Upper lobe of left lung (tissue), 4 donors: Measurements from ENCODE around the gene GRIK4.

ENCODE experiments used
- EP300 ChIP-seq, 4 donors: sonication (generic); formaldehyde crosslinking; IDR thresholded peaks; one replicate each; pipeline ENCODE4 v1.5.1; 2017; ENCODE audit warnings: antibody characterized with exemption in 4 of 4, control low read depth in 2 of 4
- POLR2A ChIP-seq, 4 donors: fragments of 450-650 bp; IDR thresholded peaks; one replicate each; pipeline ENCODE4 v1.5.1; 2016 to 2017; ENCODE audit warnings: antibody characterized with exemption in 4 of 4, mild to moderate bottlenecking in 2 of 4
- TF ChIP-seq, protein P1 (sequence below), 6 experiments: fragments of 450-650 bp in 4 of 6; fragments of 200-600 bp in 2 of 6; sonication (generic) in 2 of 6; IDR thresholded peaks; one replicate each; pipeline ENCODE4 v1.5.1; 2016 to 2019; ENCODE audit warnings: antibody characterized with exemption in 6 of 6

DNA sequence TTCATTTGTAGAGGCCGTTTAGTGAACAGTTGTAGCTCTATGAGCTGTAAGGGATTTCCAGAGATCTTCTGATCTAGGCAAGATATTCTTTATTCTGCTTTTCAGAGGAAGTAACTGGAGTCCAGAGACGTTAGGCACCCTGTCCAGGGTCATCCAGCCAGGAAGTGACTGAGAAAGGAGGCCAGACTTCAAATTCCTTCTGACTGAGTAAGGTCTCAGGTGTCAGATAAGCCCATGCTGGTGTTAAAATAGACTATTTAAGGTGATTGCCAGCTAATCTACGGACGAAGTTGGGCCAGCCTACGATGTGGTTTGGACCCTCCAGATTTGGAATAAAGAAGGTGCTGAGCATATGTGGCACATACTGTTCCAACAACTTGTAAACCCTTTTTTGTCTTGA is 54.6 kb downstream of the GRIK4 start:
- TF ChIP-seq EP300 (IDR thresholded peaks at IDR 0.05): no peak
- TF ChIP-seq, protein P1, sequence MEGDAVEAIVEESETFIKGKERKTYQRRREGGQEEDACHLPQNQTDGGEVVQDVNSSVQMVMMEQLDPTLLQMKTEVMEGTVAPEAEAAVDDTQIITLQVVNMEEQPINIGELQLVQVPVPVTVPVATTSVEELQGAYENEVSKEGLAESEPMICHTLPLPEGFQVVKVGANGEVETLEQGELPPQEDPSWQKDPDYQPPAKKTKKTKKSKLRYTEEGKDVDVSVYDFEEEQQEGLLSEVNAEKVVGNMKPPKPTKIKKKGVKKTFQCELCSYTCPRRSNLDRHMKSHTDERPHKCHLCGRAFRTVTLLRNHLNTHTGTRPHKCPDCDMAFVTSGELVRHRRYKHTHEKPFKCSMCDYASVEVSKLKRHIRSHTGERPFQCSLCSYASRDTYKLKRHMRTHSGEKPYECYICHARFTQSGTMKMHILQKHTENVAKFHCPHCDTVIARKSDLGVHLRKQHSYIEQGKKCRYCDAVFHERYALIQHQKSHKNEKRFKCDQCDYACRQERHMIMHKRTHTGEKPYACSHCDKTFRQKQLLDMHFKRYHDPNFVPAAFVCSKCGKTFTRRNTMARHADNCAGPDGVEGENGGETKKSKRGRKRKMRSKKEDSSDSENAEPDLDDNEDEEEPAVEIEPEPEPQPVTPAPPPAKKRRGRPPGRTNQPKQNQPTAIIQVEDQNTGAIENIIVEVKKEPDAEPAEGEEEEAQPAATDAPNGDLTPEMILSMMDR (IDR thresholded peaks at IDR 0.05): no peak
- no peak for TF ChIP-seq POLR2A (IDR thresholded peaks at IDR 0.05)
